Motor neuron (in vitro differentiated cells): ENCODE data around the gene WNT8B. TPM values are rescaled to one million over a fixed set of nuclear protein-coding genes. Genes with fewer than 3 reads are reported as not detected.

Experiments used
- ATAC-seq, 8 experiments: fragments of 200-7000 bp; cut with Tn5 transposase; replicated peaks in 6 of 8; 2 replicates each; pipeline ENCODE4 v1.8.0; 2021; ENCODE audit warnings: mild to moderate bottlenecking in 8 of 8, moderate library complexity in 8 of 8
- H3K27ac ChIP-seq, 2 donors: fragments of 250-450 bp; sonication (Bioruptor Pico); 2 replicates each; pipeline ENCODE4 v1.9.0; 2021; ENCODE audit warnings: antibody characterized with exemption in 2 of 2, mild to moderate bottlenecking in 2 of 2, moderate library complexity in 1 of 2
- H3K4me1 ChIP-seq, 2 donors: fragments of 250-450 bp; sonication (Bioruptor Pico); replicated peaks in 1 of 2; 2 replicates each; pipeline ENCODE4 v1.6.1; 2021; ENCODE audit warnings: antibody characterized with exemption in 2 of 2, mild to moderate bottlenecking in 2 of 2, moderate library complexity in 1 of 2
- H3K4me3 ChIP-seq, 5 donors: fragments of 250-450 bp; sonication (Bioruptor Pico); 2 replicates each; pipeline ENCODE4 v1.9.0; 2021; ENCODE audit warnings: antibody characterized with exemption in 5 of 5, mild to moderate bottlenecking in 5 of 5, moderate library complexity in 4 of 5
- WGBS, 10 experiments: fragments of 450-650 bp; shearing (Covaris generic); methylation state at CpG; one replicate each; pipeline ENCODE4 v1.0.0; 2022; 5-methylcytosine and 5-hydroxymethylcytosine counted together
- in situ Hi-C, 9 experiments: fragments of 400-800 bp; cut with MboI; loops; one replicate each; pipeline ENCODE4 v1.15.0; 2021; ENCODE audit warnings: low sequenced_read_pairs in 9 of 9, low pct_unique_long_range_greater_than_20kb in 2 of 9; ENCODE audit not compliant: unreplicated experiment in 9 of 9
- total RNA-seq, 8 experiments: library from RNA; unstranded; fragments of 300-600 nt; gene quantifications; 2 replicates each; pipeline versions ENCODE4 v1.2.3 to v1.2.4, GENCODE V29; 2022

The WNT8B gene
- total RNA-seq, 8 experiments from 2014 or later, result 0.16 to 1.4 (median 0.32) TPM; not detected in 2

DNA sequence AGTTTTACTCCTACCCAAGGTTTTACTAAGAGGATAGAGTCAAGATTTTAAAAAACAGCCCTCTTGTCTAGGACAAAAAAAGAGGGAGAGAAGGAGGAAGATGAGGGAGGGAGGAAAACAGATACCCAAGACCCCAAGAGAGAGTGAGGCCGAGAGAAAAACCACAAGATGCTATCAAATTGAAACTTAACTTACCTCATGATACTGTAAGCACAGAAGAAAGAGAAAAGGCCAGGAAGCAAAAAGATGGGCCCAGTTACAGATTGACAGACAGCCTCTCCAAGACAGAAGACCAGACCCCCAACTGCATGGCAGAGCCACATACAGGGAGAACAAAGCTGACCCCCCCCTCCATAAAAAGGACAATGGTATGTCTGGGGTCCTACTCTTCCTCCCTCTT is 45.5 kb downstream of the WNT8B start:
- H3K27ac ChIP-seq, result no peak overlapping the region
- ATAC-seq, result no peak
- in situ Hi-C loops, result loop anchor here in 2 of 9 experiments (25.0 kb wide), 1 partner anchor 171 kb away; the partner anchor contains the start of genes PKD2L1 (in 2 of the 2) and SCD (in 2 of the 2)
- no peaks in the 10 kb centered on the region for H3K4me1 ChIP-seq
- WGBS, 10 experiments, result 0 to 71% (median 39%) methylated on average over 1 of the region's 1 CpG; no CpG with 5 or more reads in 2 of the 10 experiments
- H3K4me3 ChIP-seq, result no peak overlapping the region

DNA sequence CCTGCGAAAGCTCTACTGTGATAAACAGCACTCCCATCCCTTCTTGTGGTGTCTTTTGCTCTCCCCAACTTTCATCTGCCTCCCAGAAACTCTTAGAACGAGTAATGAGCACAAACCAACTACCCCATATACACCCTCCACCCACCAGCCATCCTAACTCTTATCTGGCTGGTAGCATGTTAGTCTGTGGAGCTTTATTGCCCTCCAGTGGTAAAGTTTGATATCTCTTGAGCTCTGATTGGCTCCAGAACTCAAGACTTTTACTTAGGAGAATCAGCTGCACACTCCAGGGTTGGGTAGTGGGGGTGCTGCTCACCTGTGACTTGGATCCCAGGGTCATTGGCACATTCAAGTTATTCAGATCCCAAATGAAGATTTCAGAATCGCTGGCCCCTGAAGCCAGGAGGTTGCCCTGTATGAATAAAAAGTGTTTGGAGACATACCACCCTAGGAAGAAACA is 45.9 kb downstream of the WNT8B start:
- H3K4me1 ChIP-seq, result no peaks in the 10 kb centered on the region
- H3K4me3 ChIP-seq, result no peak overlapping the region
- H3K27ac ChIP-seq, result no peak overlapping the region
- ATAC-seq, result peak in 7 of 8 experiments; percentile 35 to 97 (median 47)
- WGBS, 10 experiments, result 0 to 75% (median 45%) methylated on average over 1 to 2 of the region's 3 CpGs; no CpG with 5 or more reads in 4 of the 10 experiments
- in situ Hi-C loops, result loop anchor here in 2 of 9 experiments (25.0 kb wide), 1 partner anchor 171 kb away; the partner anchor contains the start of genes PKD2L1 (in 2 of the 2) and SCD (in 2 of the 2)

GRCh38 chr10:100509241-100509840 is 46.5 kb downstream of the WNT8B start:
- Histone ChIP-seq H3K4me1 (no peaks in the 10 kb centered on the region), H3K27ac (no peak overlapping the region), H3K4me3 (no peak overlapping the region)
- in situ Hi-C loops, result loop anchor here in 2 of 9 experiments (25.0 kb wide), 1 partner anchor 172 kb away; the partner anchor contains the start of genes PKD2L1 (in 2 of the 2) and SCD (in 2 of the 2)
- peak in 2 of 8 experiments; percentile 88 to 89 for ATAC-seq
- WGBS, 10 experiments, result 30 to 100% (median 75%) methylated on average over 2 to 5 of the region's 8 CpGs; no CpG with 5 or more reads in 2 of the 10 experiments

DNA sequence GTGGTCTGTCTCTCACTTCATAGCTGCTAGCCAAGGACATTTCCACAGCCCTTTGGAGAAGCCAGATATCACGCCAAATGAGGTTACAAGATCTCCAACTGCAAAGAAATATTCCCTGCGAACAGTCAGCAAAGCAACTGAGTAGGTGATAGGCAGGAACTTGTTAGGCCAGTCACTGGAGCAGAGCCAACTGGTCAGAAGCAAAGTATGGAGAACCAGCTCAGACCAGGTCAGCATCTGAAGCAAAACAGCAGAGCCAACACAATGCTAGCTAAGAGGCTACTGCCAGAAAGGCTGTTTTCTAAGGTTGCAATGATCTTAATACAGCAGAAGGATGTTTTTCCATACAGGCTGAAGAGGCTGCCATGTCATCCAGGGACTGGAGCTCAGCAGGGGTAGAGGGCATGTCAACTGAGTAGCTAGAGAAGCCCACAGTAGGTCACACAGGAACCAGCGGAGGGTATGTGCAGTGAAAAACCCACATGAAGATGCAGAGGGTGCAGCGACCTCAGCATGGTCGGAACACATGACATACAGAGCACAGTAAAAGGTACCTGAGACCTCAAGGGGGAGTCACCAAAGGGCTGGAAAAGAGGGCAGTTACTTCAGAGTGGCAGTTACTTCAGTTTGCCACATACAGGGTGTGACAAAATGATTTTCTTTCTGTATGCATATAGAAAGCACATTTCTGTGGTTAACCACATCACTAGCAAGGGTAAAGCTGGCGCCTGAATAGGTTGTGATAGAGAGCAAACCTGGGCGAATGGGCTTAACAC is 47.9 kb downstream of the WNT8B start:
- peak in 2 of 8 experiments; percentile 4 to 14 for ATAC-seq
- no peak overlapping the region for H3K4me3 ChIP-seq
- WGBS, 10 experiments, result 20 to 100% (median 85%) methylated on average over 1 to 6 of the region's 7 CpGs; no CpG with 5 or more reads in 1 of the 10 experiments
- no peak overlapping the region for H3K27ac ChIP-seq
- in situ Hi-C loops, result loop anchor here in 2 of 9 experiments (10.0 to 25.0 kb wide), 2 partner anchors 76 to 173 kb away; partner anchors contain the start of genes PKD2L1 (in 2 of the 2) and SCD (in 2 of the 2)
- H3K4me1 ChIP-seq, result no peaks in the 10 kb centered on the region

- H3K4me1 ChIP-seq, result peaks cover 4 to 7% of the 10 kb centered on the region in 2 donors
- in situ Hi-C loops, result loop anchor here in 2 of 9 experiments (10.0 to 25.0 kb wide), 2 partner anchors 81 to 178 kb away; partner anchors contain the start of genes PKD2L1 (in 2 of the 2) and SCD (in 2 of the 2)
- H3K27ac ChIP-seq, result no peak overlapping the region
- 40 to 100% (median 87%) methylated on average over 1 to 3 of the region's 3 CpGs; no CpG with 5 or more reads in 3 of the 10 experiments for WGBS, 10 experiments
- no peak for ATAC-seq
- H3K4me3 ChIP-seq, result no peak overlapping the region
Observed at GRCh38 chr10:100515612-100516011, 52.8 kb downstream of the WNT8B start.

GRCh38 chr10:100516847-100517246 is 54.0 kb downstream of the WNT8B start:
- no peak overlapping the region for H3K4me3 ChIP-seq
- ATAC-seq, result no peak
- H3K4me1 ChIP-seq, result peaks cover 4 to 7% of the 10 kb centered on the region in 2 donors
- in situ Hi-C loops, result loop anchor here in 2 of 9 experiments (10.0 to 25.0 kb wide), 2 partner anchors 82 to 180 kb away; partner anchors contain the start of genes PKD2L1 (in 2 of the 2) and SCD (in 2 of the 2)
- no peak overlapping the region for H3K27ac ChIP-seq
- 55 to 100% (median 83%) methylated on average over 1 to 2 of the region's 2 CpGs; no CpG with 5 or more reads in 4 of the 10 experiments for WGBS, 10 experiments

GRCh38 chr10:100518761-100519241 is 56.0 kb downstream of the WNT8B start:
- 4 to 21% (median 14%) methylated on average over 1 to 7 of the region's 7 CpGs; no CpG with 5 or more reads in 2 of the 10 experiments for WGBS, 10 experiments
- H3K27ac ChIP-seq, result no peak overlapping the region
- ATAC-seq, result peak; percentile 46 to 79 (median 58)
- peak overlapping the region; percentile 33 to 53 (median 37) for H3K4me3 ChIP-seq
- H3K4me1 ChIP-seq, result peaks cover 4 to 7% of the 10 kb centered on the region in 2 donors
- in situ Hi-C loops, result loop anchor here in 2 of 9 experiments (10.0 to 25.0 kb wide), 2 partner anchors 84 to 182 kb away; partner anchors contain the start of genes PKD2L1 (in 2 of the 2) and SCD (in 2 of the 2)

- Histone ChIP-seq H3K4me1 (peaks cover 4 to 7% of the 10 kb centered on the region in 2 donors), H3K27ac (no peak within 1 kb of the TSS), H3K4me3 (peak within 1 kb of the TSS; percentile 33 to 53 (median 37))
- 0 to 23% (median 7%) methylated on average over 2 to 20 of the region's 72 CpGs; no CpG with 5 or more reads in 3 of the 10 experiments for WGBS, 10 experiments
- in situ Hi-C loops, result loop anchor here in 2 of 9 experiments (10.0 to 25.0 kb wide), 2 partner anchors 85 to 182 kb away; partner anchors contain the start of genes PKD2L1 (in 2 of the 2) and SCD (in 2 of the 2)
- ATAC-seq, result peak; percentile 64 to 98 (median 96)
Observed at GRCh38 chr10:100519311-100520051, 56.7 kb downstream of the WNT8B start, which contains the start of gene SEC31B. Gene SEC31B (minus strand): TSS chr10:100519861. CDS start chr10:100516952, 2,909 bp downstream.

- WGBS, 10 experiments, result 49 to 100% (median 86%) methylated on average over 1 to 3 of the region's 3 CpGs; no CpG with 5 or more reads in 2 of the 10 experiments
- in situ Hi-C loops, result loop anchor here in 2 of 9 experiments (25.0 kb wide), 1 partner anchor 184 kb away; the partner anchor contains the start of genes PKD2L1 (in 2 of the 2) and SCD (in 2 of the 2)
- Histone ChIP-seq H3K4me1 (peaks cover 4 to 7% of the 10 kb centered on the region in 2 donors), H3K4me3 (no peak overlapping the region), H3K27ac (no peak overlapping the region)
- no peak for ATAC-seq
Observed at GRCh38 chr10:100520811-100521210, 58.0 kb downstream of the WNT8B start.

DNA sequence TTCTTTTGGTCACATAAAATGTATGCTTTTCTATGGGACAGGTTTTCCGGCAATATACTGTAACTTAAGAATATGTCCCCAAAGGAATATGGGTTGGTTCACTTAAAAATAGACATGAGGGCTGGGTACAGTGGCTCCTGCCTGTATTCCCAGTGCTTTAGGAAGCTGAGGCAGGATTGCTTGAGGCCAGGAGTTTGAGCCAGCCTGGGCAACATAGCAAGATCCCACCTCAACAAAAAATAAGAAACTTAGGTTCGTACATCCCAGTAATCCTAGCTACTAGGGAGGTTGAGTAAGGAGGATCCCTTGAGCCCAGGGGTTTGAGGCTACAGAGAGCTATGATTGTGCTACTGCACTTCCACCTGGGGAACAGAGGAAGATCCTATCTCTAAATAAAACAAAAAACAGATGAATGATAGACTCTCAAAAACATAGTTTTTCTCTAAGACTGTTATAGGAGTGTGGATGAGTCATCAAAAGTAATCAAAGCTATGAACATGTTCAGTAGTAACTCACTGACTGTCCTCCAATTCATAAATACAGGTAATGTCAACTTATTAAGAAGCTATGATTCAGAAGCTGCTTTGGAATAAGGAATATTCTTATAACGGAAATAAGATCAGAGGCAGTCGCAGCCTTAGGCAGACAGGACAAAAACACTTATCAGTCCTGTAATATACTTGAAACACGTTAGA is 59.4 kb downstream of the WNT8B start:
- H3K4me1 ChIP-seq, result peaks cover 4 to 7% of the 10 kb centered on the region in 2 donors
- ATAC-seq, result no peak
- H3K27ac ChIP-seq, result no peak overlapping the region
- WGBS, 10 experiments, result 63 to 100% (median 93%) methylated on average over 2 to 5 of the region's 5 CpGs; no CpG with 5 or more reads in 2 of the 10 experiments
- H3K4me3 ChIP-seq, result no peak overlapping the region
- in situ Hi-C loops, result loop anchor here in 2 of 9 experiments (25.0 kb wide), 1 partner anchor 185 kb away; the partner anchor contains the start of genes PKD2L1 (in 2 of the 2) and SCD (in 2 of the 2)

DNA sequence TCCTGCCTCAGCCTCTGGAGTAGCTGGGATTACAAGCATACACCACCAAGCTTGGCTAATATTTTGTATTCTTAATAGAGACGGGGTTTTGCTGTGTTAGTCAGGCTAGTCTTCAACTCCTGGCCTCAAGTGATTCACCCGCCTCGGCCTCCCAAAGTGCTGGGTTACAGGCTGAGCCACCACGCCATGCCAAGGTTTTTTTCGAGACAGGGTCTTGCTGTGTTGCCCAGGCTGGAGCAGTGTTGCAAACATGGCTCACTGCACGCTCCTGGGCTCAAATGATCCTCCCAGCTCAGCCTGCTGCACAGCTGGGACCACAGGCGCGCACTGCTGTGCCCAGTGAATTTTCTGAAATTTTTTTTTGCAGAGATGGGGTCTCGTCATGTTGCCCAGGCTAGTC is 60.1 kb downstream of the WNT8B start:
- Histone ChIP-seq H3K27ac (no peak overlapping the region), H3K4me1 (peaks cover 7 to 8% of the 10 kb centered on the region in 2 donors), H3K4me3 (no peak overlapping the region)
- no peak for ATAC-seq
- WGBS, 10 experiments, result 94 to 100% (median 100%) methylated on average over 1 to 8 of the region's 9 CpGs; no CpG with 5 or more reads in 6 of the 10 experiments
- in situ Hi-C loops, result loop anchor here in 2 of 9 experiments (25.0 kb wide), 1 partner anchor 186 kb away; the partner anchor contains the start of genes PKD2L1 (in 2 of the 2) and SCD (in 2 of the 2)
